ENCODE data around the gene HRH2.

DNA sequence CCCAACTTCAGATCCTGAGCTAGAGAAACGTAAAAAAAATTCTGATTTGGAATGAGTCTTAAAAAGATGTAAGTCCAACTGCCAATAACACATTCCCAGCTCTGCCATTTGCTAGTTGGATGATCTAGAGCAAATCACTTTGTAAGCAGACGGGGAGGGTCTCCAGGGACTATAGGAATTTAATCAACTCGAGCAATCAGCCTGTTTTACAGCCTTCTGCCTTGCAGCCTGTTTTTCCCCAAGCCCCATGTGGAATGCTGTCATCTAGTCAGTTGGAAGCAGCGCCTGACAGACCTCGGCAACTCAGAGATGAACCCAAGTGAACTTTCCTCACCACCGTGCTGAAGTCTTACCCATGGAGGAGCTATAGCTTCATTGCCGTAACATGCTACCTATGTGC, 34.8 kb upstream of the HRH2 start:
- TF ChIP-seq POLR2A (IDR thresholded peaks at IDR 0.05; ENCODE audit: low read depth, low read length) (no peak), POLR2AphosphoS5 (IDR thresholded peaks at IDR 0.05; ENCODE audit: low read depth, low read length) (no peak)
